ENCODE measurements around the gene VGLL3.
"Not testable (repeated sequence)": the region's sequence is repeated elsewhere in the genome, so short reads cannot be mapped to it uniquely, and the experiment has no call there.

The VGLL3 gene

DNA sequence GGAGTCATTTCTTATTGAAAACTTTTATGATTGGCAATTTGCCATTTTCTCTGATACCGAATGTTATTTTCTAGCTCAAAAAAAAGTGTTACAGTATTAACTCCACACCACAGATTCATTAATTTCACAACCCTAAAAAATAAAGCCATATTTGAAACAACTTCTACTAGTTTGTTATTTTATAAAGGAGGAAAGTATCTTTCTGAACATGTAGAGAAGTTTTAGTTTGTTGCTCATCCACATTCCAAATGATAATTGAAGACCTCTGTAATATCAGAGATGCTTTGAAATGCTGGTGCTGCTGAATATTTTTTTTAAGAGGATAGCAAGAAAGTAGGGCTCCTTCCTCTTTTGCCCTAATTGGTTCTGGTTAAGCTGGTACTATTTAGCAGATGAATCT, 1.9 kb downstream of the VGLL3 start:
- no peak for DNase-seq

DNA sequence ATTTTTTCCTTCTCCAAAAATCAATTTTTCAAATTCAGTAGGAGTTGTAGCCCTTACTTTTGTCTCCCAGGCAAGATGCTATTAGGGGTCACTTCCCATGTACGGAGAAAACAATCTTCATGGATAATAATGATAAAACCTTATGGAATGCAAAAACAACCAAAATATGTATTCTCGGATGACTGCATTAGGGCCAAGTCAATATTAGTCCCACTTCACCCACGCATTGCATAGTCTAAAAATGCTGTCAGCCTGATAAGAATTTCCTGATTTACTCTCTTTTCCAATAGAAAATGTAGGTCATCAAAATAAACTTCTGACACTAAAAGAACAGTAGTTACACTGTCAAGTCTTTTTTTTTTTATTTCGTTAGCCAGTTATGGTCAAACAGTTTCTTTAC, 2.7 kb downstream of the VGLL3 start:
- DNase-seq, result no peak

DNA sequence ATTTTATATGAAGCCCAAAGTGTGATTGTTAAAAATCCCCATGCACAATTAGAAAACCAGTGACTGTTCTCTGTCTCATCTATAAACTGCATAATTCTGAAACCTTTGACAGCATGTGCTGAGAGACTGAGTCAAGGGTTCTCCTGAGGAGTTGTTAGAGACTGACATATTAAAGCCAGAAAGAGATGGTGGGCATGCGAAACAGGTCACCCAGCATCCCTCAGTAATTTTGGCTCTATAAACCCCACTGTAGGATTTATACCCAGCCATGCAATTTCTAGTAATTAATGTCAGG, 3.6 kb downstream of the VGLL3 start:
- no peak for DNase-seq

DNA sequence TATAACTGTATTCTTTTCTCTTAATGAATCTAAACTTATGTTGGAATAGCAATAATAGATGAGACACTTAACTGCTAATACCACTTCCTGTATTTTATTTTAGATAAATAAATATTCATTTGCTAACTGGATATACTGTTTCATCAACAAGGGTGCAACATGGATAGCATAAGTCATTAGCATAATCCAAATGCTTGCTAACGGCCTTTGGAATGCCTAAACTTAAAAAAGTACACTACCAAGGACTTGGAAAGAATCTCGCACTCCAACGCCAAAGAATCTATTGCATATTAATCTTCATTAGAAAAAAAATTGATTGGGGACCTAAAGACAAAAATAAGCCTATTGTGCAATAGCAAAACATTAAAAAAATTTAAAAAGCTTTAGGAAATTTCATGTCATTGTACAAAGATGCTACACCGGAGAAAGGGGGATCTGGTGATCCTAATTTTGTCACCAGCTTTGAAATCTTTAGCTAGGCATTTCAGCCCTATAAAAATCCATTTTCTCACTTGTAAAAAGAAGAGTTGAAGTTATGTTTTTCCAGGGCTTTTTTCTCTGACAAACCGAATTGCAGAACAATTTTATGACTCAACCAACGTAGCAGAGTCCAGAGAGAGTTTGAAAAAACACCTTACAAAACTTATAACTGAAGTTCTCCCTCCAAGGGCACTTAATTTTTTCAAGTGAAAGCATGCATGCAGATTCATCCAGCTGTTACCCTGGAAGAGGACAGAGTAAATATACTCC, 4.1 kb downstream of the VGLL3 start:
- DNase-seq, result no peak

DNA sequence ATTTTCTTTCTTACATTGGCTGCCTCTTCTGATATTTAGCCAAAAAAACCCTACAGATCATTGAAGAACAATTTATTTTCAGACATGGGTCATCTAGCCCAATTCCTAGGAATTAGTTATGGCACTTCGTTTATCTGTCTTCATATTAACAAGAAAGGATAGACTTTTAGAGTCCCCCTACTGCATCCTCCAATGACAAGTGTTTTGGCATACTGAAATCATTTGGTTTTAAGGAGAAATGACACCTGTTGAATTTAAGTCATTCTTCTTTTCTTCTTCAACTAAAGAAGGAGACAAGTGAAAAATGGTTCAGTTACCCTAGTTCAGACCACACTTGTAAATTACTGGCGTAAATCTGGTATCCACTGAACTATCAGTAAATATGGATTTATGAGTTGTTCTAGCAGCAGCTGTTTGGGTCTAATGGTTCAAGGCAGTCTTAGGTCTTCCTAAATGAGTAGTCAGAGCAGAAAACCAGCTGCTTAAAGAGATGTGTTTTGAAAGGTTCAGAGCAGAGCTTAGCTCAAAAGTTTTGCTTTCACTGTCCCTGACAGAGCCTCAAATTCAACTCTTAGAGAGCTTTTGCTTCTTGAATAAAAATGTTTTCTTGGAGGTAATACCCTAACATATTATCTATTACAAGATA, 5.6 kb downstream of the VGLL3 start:
- no peak for DNase-seq

- DNase-seq, result no peak
Measured at GRCh38 chr3:86984271-86984670, 6.7 kb downstream of the VGLL3 start.

- no peak for DNase-seq
Measured at GRCh38 chr3:86982883-86983282, 8.1 kb downstream of the VGLL3 start.

- no peak for DNase-seq
Measured at GRCh38 chr3:86978111-86978551, 12.8 kb downstream of the VGLL3 start.

GRCh38 chr3:86976219-86976618, 14.7 kb downstream of the VGLL3 start:
- DNase-seq, result no peak

DNA sequence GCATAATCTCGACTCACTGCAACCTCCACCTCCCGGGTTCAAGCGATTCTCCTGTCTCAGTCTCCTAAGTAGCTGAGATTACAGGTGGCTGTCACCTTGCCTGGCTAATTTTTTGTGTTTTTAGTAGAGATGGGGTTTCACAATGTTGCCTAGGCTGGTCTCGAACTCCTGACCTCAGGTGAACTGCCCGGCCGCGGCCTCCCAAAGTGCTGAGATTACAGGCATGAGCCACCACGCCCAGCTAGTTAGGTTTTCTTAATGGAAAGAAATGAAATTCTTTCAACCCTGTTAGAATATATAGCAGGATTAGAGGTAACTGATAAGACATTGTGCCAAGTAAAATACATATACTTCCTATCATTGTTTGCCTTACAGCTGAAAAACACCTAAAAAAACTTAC, 16.8 kb downstream of the VGLL3 start:
- DNase-seq, result not testable (repeated sequence)

GRCh38 chr3:86973440-86973839, 17.5 kb downstream of the VGLL3 start:
- DNase-seq, result no peak

- no peak for DNase-seq
Measured at GRCh38 chr3:86969500-86970189, 21.3 kb downstream of the VGLL3 start.

DNA sequence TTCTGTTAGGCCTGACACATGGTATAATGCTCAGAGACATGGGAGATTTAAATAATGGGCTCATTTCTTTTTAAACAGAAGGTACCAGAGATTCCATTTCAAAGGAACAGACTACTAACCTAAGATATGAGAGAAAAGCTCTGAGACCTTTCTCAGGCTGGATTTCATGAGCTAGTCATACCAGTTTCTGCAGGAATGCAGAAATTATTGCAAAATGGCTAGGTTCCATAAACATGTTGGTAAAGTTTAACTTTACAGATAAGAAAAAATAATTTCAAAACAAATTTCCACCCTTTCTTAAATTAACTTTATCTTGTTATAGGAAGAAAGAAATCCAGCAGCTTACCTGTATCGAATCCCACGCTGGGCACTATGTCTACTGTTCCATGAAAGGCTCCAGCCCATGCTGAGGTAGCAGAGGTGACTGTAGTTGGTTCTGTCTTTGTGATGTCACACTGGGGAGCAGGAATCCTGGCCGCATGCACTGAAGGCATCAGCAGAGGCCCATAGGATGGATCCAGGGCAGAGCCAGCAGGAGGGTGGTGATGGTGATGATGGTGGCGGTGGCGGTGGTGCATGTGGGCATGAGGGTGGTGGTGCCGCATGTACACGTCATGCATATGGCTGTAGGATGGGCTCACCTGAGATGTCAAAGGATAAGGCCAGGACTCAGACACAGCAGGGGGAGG, 22.6 kb downstream of the VGLL3 start:
- DNase-seq, result no peak

- DNase-seq, result no peak
Measured at GRCh38 chr3:86967062-86967461, 23.9 kb downstream of the VGLL3 start.

DNA sequence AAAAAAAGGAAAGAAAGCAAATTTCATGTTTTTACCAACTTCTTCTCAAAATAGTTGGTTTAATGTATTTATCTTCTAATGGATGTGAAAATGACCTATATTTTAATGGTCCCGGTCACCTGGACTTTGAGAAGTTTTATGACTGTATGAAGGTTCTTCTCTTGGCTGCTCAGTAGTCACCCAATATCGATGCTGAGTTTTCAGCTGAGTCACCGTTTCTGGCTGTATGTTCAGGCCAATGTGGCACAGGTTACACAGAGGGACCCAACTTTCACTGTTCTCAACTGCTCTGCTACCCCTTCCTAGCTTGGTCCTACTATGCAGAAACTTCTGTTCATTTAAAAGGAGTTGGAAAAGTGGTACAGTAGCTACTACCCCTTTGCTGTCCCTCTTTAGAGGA, 25.8 kb downstream of the VGLL3 start:
- DNase-seq, result no peak

DNA sequence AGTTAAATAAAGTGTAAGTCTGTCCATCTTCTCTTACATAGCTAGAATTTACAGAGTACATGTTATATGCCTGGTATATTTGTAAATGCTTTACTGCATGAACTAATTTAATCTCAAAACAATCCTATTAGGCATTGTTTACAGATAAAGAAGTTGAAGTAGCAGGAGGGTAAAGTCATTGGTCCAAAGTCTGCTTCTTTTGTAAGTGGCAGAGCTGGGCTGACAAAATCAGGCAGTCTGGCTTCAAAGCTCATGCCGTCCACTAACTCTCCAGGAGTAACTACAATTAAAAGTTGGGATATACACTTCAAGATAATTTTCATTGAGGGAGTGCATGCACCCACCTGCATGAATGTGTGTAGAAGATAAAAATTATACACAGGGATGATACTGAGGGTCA, 27.3 kb downstream of the VGLL3 start:
- no peak for DNase-seq

GRCh38 chr3:86961297-86961696, 29.7 kb downstream of the VGLL3 start:
- no peak for DNase-seq

- no peak for DNase-seq
Measured at GRCh38 chr3:86960550-86960949, 30.4 kb downstream of the VGLL3 start.

DNA sequence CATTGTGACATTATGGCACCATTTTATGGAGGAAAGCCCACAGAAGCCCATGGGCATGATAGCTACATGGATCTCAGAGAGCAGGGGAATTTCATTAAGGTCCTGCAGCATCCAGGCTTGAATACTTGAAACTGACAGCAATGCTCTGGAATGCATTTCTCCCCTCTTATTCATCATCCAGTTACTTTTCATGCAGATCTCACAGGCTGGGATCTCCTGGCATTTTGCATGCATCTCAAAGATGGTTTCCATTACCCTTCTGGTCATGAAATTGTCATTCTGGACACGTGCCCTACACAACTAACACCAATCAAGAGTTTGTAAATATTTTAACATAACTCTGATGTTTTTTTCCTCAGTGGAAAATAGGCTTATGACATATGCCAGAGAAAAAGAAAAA, 32.4 kb downstream of the VGLL3 start:
- DNase-seq, result no peak

- no peak for DNase-seq
Measured at GRCh38 chr3:86954747-86955146, 36.2 kb downstream of the VGLL3 start.

GRCh38 chr3:86954226-86954625, 36.7 kb downstream of the VGLL3 start:
- DNase-seq, result no peak

GRCh38 chr3:86951322-86951721, 39.6 kb downstream of the VGLL3 start:
- no peak for DNase-seq

DNA sequence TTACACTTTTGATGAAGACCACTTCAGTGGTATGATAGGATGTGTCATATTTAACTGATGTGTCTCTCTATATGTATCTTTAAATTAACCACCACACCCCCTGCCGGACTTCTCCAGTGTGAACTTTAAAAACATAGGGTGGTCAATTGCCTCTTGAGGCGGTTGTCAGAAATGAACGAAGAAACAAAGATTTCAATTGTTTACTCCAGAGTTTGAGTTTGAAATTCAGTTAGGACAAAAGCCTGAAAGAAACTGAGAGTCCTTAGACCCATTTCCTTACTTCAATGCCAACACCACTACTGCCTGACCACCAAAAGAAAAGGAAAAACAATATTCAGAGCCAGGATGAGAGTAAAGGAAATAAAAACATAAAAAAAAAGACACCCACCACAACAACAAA, 40.2 kb downstream of the VGLL3 start:
- no peak for DNase-seq

- no peak for DNase-seq
Measured at GRCh38 chr3:86949850-86950249, 41.1 kb downstream of the VGLL3 start.

Data from NCI-H1048 (cell line).